Embryonic facial prominence (tissue), 1 donor: ENCODE results near the gene KLK8.
"Not testable (repeated sequence)": the region's sequence is repeated elsewhere in the genome, so short reads cannot be mapped to it uniquely, and the experiment has no call there.

Experiments
- DNase-seq: peaks from one replicate; pipeline ENCODE4 v3.0.0-alpha.2; 2016; ENCODE audit errors: extremely low spot score

Gene KLK8

DNA sequence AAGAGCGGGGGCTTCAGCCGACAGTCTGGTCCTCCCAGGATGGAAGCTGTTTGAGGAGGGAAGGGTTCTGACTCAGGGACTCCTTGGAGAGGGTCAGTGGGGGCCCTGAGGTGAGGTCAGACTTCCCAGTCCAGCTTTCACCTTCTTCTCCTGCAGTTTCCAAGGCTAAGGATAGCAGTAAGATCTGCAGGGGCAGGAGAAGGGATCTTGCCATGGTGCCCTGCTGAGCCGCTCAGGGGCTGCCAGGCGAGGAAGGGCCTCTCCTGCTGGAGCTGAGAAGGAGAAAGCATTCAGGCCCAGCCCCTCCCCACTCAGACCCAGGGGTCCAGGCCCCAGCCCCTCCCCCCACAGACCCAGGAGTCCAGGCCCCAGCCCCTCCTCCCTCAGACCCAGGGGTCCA lies 19.2 kb downstream of the KLK8 start:
- DNase-seq, result no peak

DNA sequence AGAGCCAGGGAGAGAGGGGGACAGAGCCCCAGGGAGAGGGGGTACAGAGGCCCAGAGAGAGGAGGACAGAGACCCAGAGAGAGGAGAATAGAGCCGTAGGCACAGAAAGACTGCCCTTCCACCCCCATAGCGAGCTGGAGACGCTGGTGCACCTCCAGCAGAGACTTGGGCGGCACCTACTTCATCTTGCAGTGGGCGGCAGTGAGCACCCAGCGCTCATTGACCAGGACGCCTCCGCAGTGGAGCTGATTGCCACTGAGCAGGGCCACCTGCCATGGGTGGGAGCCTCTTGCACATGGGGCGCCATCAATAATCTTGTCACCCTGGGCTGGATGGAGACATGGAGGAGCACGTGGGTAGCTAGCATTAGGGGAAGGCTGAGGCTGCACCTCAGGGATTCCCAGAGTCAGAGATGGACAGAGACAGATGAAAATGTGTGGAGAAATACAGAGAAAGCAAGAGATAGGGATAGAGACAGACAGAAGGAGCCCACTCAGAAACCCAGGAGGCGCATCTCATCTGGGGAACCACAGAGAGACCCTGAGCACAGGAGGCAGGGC lies 19.7 kb downstream of the KLK8 start:
- DNase-seq, result no peak

- DNase-seq, result no peak
These were observed 21.2 kb downstream of the KLK8 start for GRCh38 chr19:50980208-50980607.

- no peak for DNase-seq
These were observed 21.6 kb downstream of the KLK8 start for GRCh38 chr19:50979758-50980157.

DNA sequence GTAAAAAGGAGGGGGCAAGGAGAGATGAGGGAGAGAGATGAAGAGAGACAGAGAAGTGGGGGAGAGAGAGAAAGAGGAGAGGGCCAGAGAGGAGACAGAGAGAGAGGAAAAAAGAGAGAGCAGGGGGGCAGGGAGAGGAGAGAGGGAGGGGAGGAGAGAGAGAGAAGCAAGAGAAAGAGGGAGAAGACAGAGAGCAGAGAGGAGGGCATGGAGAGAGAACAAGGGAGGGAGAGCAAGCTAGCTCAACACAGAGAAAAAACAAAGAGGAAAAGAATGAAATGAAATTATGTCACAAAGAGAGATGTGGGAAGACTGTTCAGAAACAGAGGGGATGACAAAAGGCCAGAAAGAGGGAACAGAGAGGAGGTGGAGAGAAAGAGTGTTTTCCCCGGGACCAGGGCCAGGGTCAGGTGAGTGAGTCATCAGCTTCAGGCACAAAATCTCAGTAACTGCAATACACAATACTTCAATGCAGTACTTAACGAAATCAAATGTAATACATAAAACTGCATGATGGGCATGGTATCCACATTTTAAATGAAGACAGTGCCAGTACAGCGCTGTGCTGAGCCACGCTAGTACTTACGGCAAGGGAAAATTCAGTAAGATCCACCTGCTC lies 22.5 kb downstream of the KLK8 start:
- no peak for DNase-seq

GRCh38 chr19:50977626-50978025 lies 23.8 kb downstream of the KLK8 start:
- no peak for DNase-seq

GRCh38 chr19:50975766-50976165 lies 25.6 kb downstream of the KLK8 start:
- no peak for DNase-seq

DNA sequence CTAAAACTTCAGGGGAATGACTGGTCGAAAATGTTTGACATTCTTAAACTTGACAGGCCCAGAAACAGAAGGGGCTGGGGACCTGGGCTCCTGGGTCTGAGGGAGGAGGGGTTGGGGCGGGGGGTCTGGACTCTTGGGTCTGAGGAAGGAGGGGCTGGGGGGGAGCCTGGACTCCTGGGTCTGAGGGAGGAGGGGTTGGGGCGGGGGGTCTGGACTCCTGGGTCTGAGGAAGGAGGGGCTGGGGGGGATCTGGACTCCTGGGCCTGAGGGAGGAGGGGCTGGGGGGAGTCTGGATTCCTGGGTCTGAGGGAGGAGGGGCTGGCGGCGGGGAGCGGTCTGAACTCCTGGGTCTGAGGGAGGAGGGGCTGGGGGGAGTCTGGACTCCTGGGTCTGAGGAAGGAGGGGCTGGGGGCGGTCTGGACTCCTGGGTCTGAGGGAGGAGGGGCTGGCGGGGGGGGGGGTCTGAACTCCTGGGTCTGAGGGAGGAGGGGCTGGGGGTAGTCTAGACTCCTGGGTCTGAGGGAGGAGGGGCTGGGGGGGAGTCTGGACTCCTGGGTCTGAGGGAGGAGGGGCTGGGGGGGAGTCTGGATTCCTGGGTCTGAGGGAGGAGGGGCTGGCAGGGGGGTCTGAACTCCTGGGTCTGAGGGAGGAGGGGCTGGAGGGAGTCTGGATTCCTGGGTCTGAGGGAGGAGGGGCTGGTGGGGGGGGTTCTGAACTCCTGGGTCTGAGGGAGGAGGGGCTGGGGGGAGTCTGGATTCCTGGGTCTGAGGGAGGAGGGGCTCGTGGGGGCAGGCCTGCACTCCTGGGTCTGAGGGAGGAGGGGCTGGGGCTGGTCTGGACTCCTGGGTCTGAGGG lies 26.5 kb downstream of the KLK8 start:
- no peak for DNase-seq

DNA sequence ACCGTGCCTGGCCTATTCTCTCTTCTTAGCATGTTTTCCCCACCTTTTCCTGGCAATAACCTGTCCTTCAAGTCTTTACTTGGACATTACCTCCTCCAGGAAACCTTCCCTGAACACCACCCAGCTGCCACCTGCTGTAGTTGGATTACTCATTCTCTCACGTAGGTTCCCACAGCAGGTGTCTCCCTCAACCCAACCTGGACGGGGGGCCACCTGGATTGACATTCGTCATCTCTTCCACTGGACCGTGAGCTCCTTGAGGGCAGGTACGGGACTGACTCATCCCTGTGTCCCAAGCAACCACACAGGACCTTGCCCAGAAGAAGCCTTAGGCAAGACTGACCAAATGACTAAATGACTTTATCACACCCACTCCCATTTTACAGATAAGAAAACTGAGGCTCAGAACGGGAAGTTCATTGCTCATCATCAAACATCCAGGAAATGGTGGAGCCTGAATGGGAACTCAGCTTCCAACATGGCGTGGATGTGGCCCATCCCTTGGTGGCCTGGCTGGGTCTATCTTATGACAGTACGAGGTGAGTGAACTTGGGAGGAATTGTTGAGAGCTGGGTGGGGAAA lies 28.5 kb downstream of the KLK8 start:
- no peak for DNase-seq

- DNase-seq, result not testable (repeated sequence)
These were observed 31.6 kb downstream of the KLK8 start for GRCh38 chr19:50969810-50970209.

DNA sequence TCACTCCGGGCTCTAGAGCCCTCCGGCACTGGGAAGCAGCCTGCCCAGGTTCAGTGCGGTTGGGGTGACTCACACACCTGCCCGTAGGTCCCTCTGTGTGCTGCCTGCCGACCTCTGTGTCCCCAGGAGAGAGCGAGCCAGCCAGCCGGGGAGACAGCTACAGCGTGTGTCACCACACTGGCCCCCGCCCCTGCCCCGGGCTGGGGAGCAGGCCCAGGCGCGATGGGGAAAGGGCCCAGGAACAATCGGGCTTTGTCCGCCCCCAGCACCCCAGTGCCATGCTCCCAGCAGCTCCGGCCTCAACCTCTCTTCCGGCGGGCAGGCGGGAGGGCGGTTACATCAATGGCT lies 32.0 kb downstream of the KLK8 start, which contains the start of gene KLK6:
TSS of gene KLK6 (minus strand) at position 179 of the 348 bp plus-strand sequence. CDS start 1,487 bp downstream, outside the sequence.
- no peak for DNase-seq

DNA sequence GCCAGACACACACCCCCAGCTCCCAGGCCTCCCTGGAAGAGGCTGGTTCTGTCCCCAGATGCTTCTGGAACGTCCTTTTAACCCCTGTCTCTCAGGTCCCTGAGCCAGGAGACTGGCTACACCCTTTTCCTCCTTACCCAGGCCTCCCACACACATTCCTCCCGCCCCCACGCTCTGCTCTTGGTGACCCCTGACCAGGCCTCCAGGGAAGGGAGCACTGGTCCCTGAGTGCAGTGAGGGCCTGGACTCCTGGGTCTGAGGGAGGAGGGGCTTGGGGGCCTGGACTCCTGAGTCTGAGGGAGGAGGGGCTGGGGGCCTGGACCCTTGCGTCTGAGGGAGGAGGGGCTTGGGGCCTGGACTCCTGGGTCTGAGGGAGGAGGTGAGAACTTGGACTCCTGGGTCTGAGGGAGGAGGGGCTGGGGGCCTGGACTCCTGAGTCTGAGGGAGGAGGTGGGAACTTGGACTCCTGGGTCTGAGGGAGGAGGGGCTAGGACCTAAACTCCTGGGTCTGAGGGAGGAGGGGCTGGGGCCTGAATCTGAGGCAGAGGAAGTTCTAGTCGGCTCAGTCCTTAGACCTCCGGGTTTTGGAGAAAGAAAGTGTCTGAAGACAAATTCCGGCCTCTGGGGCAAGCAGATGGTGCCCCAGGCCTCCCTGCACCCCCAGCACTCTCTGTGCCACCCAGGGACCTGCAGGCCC lies 32.5 kb downstream of the KLK8 start:
- DNase-seq, result no peak

GRCh38 chr19:50967929-50968715 lies 33.3 kb downstream of the KLK8 start:
- no peak for DNase-seq

DNA sequence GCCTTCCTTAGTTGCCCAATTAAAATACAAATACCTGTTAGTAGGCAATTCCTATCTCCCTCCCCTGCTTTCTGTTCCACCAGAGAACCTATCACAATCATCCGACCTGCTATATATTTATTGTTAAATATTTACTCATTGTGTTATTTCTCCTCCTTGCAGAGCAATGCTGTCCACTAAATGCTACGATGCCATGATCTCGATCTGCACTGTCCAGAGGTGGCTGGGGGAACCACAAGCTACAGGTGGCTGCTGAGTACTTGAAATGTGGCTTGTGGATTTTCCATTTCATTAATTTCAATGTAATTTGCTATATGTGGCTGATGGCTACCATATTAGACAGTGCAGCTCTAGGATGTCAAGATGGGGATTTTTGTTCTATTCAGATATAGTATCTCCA lies 37.1 kb downstream of the KLK8 start:
- DNase-seq, result no peak

DNA sequence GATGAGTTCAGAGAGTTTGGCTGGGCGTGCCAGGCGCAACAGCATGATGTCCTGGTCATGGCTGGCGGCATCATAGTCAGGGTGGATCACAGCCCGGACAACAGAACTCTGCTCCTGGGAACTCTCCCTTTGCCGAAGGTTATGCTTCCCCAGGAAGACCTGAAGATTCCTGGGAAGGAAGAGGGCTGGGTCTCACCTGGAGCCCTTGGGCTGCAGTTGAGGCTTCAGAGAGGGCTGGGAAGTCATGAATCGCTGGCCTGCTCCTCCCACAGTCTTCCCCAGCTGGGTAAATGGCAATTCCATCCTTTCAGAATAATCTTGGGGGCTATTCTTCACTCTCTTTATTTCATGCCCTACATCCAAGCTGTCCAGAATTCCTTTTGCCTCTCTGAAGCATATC lies 38.0 kb downstream of the KLK8 start:
- no peak for DNase-seq

GRCh38 chr19:50962245-50962644 lies 39.2 kb downstream of the KLK8 start:
- no peak for DNase-seq

DNA sequence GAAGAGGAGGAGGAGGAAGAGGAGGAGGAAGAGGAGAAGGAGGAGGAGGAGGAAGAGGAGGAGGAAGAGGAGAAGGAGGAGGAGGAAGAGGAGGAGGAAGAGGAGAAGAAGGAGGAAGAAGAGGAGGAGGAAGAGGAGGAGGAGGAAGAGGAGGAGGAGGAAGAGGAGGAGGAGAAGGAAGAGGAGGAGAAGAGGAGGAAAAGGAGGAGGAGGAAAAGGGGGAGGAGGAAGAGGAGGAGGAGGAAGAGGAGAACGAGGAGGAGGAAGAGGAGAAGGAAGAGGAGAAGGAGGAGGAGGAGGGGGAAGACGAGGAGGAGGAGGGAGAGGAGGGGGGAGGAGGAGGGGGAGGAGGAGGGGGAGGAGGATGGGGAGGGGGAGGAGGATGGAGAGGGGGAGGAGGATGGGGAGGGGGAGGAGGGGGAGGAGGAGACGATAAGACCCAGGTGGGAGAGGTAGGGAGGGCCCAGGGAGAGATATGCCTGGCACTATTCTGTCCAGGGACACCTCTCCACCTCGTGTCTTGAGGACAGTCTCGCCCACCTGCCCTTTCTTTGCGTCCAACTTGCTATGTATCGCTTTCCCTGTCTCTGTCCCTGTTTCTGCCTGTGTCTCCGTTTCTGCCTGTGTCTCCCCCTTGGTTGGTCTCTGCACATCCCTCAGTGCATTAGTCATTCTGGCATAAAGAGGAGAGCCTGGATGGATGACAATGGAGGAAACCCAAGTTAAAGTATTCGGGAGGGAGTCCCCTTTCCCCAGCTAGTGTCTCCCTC lies 41.5 kb downstream of the KLK8 start:
- no peak for DNase-seq

- DNase-seq, result no peak
These were observed 43.8 kb downstream of the KLK8 start for GRCh38 chr19:50957587-50957986.

DNA sequence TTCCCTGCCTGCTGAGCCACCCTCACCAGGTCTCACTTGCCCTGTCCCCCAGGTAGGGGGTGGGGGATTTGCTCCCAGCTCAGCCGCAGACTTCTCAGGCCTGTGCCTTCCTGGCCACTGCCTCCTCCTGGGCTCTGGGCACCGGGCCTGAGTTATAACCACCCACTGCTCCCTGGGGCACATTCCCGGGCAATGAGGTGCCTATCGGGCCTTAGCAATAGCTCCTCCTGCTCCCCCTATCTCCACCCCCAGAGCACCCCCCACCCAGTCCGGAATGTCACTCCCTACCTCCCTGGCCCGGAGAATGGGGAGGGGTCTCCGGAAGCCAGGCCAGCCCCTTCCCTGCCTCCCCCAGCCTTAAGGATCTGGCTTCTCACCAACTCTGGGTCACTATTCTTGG lies 48.5 kb downstream of the KLK8 start, which contains the start of gene KLK5:
TSS of gene KLK5 (minus strand) at position 129 of the 400 bp plus-strand sequence. CDS start 381 bp downstream, outside the sequence.
- DNase-seq, result no peak

DNA sequence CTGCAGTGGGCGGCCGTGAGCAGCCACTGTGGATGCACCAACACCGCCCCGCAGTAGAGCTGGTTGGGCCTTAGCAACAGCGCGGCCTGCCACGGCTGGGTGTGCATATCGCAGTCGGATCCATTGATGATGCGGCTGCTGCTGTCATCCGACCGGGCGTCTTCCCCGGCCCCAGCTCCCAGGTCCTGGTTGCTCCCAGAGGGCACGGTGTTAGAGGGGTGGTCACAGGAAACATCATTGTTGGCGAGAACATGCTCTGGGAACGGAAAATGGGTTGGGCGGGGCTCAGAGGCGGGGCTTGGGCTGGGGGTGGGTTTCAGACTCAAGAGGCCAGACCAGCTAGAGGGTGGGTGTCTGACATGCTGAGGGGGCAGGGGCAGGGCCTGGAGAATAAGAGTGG lies 51.5 kb downstream of the KLK8 start:
- no peak for DNase-seq
